AG09319 (cell line): ENCODE data around the gene SPEG.

Experiments
- DNase-seq: peaks from one replicate; pipeline ENCODE4 v3.0.0-alpha.2; 2010; ENCODE audit warnings: low read depth; ENCODE audit errors: extremely low read depth
- CTCF ChIP-seq: IDR thresholded peaks from 2 replicates; pipeline ENCODE4 v1.5.1; 2011; ENCODE audit warnings: low read depth, mild to moderate bottlenecking, inconsistent platforms, low read length, moderate library complexity

SPEG gene

GRCh38 chr2:219514196-219514761 lies 79.6 kb downstream of the SPEG start, which contains the start of gene ASIC4:
Gene ASIC4, plus strand, starts transcription at chr2:219514482. Its CDS starts 243 bp downstream, at chr2:219514725.
- no peak for TF ChIP-seq CTCF
- no peak for DNase-seq

- no peak for DNase-seq
- no peak for TF ChIP-seq CTCF
Observed at GRCh38 chr2:219514836-219515235, 80.2 kb downstream of the SPEG start.

- TF ChIP-seq CTCF, result no peak
- DNase-seq, result no peak
Observed at GRCh38 chr2:219515874-219516629, 81.4 kb downstream of the SPEG start.

- no peak for TF ChIP-seq CTCF
- no peak for DNase-seq
Observed at GRCh38 chr2:219516888-219517287, 82.2 kb downstream of the SPEG start.

GRCh38 chr2:219517954-219518778 lies 83.5 kb downstream of the SPEG start:
- DNase-seq, result no peak

GRCh38 chr2:219519526-219519916 lies 84.9 kb downstream of the SPEG start:
- no peak for DNase-seq
- TF ChIP-seq CTCF, result no peak

More at GRCh38 chr2:219517954-219518778, 83.5 kb downstream of the SPEG start:
- no peak for TF ChIP-seq CTCF

- DNase-seq, result no peak
- no peak for TF ChIP-seq CTCF
Observed at GRCh38 chr2:219520079-219520478, 85.4 kb downstream of the SPEG start.
